ENCODE measurements around the gene SP140L.

DNA sequence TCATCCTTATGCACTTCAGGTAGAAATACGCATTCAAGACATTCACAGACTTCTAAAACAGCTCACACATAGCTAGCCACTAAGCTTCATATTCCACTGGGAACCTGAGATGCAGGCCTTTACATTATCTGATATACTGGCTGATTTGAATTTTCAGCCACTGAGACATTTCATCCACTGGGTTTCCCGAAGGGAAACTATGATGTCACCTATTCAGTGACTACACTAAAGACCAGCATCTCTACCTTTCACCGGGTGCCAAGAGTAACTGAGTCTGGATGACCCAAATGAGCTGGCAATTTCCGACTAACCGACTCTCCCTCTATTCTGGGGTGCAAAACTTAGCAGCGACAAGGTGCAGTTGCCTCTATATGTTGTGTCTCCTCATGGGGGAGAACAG lies 31.8 kb upstream of the SP140L start:
- TF ChIP-seq POLR2A (IDR thresholded peaks at IDR 0.05), result no peak
- TF ChIP-seq, protein P1, sequence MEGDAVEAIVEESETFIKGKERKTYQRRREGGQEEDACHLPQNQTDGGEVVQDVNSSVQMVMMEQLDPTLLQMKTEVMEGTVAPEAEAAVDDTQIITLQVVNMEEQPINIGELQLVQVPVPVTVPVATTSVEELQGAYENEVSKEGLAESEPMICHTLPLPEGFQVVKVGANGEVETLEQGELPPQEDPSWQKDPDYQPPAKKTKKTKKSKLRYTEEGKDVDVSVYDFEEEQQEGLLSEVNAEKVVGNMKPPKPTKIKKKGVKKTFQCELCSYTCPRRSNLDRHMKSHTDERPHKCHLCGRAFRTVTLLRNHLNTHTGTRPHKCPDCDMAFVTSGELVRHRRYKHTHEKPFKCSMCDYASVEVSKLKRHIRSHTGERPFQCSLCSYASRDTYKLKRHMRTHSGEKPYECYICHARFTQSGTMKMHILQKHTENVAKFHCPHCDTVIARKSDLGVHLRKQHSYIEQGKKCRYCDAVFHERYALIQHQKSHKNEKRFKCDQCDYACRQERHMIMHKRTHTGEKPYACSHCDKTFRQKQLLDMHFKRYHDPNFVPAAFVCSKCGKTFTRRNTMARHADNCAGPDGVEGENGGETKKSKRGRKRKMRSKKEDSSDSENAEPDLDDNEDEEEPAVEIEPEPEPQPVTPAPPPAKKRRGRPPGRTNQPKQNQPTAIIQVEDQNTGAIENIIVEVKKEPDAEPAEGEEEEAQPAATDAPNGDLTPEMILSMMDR (IDR thresholded peaks at IDR 0.05), result no peak

All from thyroid gland (tissue), 4 donors.